SKM-1 (cell line): Measurements from ENCODE around the gene LHB.
A peak's percentile ranks its signal among the peaks of the same experiment; 100 is the strongest.

Experiments
- DNase-seq: peaks from one replicate; lab custom pipeline; 2025; ENCODE audit not compliant: unreplicated experiment; lab: John Stamatoyannopoulos, UW

LHB gene

DNA sequence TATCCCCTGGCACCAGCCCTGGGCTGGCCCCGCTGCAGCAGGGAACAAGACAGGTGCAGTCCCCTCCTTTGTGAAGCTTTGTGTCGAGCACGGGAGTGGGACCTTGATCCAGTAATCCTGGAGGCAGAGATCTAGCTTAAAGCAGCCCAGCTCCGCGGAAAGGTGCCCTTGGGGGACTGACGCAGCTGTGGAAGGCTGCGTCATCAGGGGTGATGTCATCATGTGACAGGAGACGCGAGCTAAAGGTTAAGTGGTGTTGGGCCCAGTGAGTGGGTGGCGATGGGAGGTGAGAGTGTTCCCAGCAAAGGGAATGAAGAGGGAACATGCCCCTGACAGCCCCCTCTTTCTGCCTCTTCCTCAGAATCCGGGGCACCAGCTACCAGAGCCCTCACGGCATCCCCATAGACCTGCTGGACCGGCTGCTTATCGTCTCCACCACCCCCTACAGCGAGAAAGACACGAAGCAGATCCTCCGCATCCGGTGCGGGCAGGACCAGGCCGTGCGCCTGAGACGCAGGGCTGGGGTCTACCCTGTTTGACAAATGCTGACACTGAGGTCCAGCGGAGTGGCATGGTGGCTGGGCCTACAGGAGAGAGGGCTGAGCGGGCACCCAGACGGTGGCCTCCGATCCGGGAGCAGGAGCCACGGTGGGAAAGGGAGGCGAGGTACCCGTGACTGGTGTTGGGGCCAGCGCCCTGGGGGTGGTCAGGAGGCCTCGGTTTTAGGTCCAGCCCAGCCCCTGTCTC is 2.6 kb downstream of the LHB start:
- DNase-seq, result no peak

DNA sequence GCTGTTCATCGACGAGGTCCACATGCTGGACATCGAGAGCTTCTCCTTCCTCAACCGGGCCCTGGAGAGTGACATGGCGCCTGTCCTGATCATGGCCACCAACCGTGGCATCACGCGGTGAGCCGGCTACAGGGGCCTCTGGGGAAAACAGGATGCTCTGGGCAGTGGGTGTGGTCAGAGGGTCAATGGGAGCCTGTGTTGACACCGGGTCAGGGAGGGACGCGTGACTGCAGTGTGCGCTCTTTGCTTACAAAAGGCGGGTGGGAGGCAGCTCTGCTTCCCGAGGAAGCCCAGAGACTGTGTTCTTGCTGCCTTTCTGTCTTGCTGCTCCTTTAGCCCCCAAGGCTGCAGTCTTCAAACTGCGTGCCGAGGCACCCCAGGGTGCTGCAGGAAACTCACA is 5.7 kb downstream of the LHB start:
- no peak for DNase-seq

DNA sequence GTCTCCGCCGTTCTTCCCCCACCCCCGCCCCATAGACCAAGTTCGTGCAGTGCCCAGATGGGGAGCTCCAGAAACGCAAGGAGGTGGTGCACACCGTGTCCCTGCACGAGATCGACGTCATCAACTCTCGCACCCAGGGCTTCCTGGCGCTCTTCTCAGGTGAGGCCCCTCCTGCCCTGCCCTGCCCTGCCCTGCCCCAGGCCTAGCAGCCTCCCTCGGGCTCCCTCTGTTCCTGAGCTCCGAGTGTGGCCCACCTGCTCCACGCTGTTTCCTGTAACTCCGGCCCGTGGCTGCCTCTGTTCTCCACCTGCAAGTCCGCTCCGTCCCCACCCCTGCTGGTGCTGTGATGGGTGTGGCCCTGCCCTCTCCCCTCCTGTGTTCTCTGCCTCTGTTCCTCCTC is 6.4 kb downstream of the LHB start:
- no peak for DNase-seq

DNA sequence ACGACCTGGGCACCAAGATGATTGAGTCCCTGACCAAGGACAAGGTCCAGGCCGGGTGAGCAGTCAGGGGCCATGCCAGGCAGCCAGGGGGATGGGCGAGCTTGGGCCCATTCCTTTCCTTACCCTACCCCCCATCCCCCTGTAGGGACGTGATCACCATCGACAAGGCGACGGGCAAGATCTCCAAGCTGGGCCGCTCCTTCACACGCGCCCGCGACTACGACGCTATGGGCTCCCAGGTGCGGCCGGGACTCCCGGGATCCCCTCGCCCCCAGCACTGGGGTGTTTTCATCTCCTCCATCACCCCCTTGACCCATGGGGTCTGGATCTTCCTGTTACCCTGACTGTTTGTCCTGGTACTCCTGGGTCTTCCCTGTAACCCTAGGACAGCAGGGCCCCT is 7.1 kb downstream of the LHB start:
- DNase-seq, result no peak

DNA sequence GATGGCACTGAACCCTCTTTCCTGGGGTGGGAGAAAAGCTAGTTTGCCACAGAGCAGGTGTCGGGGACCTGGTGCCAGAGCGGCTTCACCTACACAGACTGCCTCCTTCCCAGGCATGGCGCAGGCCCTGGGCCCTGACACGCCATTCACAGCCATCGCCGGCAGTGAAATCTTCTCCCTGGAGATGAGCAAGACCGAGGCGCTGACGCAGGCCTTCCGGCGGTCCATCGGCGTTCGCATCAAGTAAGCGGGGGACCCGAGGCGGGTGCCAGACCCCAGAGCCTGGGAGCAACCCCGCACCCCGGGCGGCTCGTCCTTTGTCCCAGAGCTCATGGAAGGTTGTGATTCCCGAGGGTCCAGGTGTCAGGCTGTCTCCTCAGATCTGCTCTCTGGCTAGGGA is 10.0 kb downstream of the LHB start:
- no peak for DNase-seq

DNA sequence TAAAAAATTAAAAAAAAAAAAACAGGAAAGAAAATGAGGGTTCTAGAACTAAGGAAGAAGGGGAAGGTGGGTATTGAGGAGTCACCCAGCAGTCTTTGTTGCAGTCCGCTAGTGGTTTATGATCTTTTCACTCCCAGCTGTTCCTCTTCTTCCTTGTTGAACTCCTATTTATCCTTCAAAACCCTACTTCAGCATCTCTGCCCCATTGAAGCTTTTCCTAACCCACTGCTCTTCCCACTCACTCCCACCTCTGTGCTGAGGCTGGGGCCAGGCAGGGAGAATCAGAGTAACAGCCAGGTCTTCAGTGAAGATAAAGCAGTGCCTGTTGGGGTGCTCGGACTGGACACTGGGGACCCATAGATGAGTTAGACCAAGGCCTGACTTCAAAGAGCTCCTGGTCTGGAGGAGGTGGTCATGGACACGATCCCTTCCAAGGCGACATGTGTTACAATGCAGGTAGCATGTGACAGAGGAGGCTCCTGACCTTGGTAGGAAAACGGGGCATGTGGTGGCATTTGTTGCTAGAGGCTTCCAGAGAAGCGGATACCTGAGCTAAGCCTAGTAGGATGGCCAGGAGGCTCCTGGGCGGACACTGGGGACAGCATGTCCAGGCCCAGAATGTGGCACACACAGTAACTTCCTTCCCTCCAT is 11.8 kb downstream of the LHB start:
- DNase-seq, result no peak

- no peak for DNase-seq
Observed at GRCh38 chr19:49004133-49004532, 12.8 kb downstream of the LHB start.

- DNase-seq, result no peak
Observed at GRCh38 chr19:48999481-49000325, 17.2 kb downstream of the LHB start.

DNA sequence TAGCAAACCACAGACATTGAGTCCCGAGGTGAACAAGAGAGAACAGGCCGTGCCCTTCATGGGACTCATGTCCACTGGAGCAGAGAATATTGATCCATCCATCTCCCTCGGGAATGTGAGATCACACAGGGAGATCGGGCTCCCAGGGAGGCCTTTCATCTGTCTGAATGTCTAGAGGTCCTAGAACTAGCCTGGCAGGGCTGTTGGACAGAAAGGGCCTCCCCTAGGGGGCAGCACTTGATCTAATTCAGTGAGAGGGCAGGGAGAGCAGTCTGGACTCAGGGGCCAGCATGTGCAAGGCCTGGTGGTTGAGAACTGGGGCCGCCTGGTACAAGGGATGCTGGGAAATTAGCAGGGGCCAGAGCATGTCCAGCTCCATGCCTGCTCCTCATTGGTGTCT is 18.9 kb downstream of the LHB start:
- DNase-seq, result no peak

DNA sequence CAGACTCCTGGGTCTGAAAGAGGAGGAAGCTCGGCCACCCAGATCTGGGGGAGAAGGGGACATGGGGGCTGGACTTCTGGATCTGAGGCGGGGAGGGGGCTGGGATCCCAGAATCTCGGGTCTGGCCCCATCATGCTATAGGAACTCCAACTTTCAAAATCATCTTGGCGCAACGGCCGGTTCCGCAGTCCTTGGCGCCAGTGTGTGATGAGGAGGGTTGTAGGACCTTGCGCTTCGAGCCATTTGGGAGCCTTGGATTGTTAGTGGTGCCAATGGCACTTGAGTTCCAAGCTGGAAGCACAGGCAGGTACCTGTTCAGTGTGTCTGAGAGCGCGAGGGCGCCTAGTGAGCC is 22.9 kb downstream of the LHB start:
- DNase-seq, result no peak

DNA sequence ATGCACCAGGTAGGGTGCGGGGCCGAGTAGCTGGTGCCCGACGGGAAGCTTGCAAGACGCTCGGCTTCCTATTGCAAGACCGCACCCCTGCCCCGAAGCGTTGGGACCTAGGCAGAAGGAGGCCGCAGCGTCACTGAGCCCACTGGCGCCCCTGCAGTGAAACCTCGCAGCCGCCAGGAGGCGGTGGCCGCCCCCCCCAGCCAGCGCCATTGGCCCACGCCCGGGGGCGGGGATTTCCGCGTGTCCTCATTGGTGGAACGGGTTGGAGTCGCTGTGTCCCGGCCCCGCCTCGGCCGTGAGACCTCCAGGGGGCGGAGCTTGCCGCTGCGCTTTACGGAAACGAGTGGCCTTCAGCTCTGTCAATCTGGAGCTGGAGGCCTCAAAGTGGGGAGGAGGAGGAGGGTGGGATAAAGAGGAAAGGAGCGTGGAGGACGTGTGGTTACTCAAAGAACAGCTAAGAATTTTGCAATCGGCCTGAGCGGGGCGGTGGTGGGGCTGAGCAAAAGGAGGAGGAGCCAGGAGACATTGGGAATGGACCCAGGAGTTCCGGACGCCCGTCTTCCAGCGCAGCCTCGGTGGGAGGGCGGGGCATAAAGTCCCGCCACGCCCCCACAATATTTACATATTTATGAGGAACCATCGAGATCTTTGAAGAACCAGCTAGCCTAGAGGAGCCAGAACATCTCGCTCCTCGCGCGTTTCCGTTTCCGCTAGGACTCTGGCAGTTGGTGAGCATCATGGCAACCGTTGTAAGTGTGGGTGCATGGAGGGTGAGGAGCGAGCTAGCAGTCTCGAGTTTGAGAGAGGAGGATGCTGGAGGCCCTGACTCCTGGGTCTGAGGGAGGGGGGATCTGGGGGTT is 23.5 kb downstream of the LHB start, which contains the start of the genes GYS1 and RUVBL2:
Gene GYS1 (minus strand): TSS at position 135 of the 860 bp plus-strand sequence. CDS start 197 bp downstream, outside the sequence.
Gene RUVBL2 (plus strand): TSS at position 713 of the 860 bp plus-strand sequence. CDS start 25 bp downstream, at position 738.
- DNase-seq, result peak; percentile 94

DNA sequence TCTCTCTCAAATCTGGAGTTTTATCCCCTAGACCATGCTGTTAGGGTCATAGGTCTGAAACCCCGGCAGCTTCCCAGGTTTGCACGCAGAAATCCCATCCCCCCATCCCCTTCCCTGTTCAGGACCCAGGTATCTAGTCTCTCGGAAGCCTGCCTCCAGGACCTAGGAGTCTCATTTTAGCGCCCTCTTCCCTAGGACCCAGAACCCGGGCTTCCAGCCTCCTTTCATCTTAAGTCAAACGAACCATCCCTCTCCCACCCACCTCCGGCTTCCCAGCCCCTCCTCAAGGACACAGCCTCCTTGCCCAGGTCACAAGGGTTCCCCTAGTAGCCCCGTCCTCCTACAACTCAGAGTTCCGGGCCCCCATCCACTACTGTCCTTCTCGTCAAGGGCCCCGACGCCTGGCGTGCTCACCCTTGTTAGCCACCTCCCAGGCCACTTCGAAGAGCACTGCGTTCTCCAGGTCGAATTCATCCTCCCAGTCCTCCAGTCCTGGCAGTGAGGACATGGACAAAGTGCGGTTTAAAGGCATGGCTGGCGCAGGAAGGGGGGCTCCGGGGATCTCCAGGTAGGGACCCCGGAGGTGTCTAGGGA is 24.2 kb downstream of the LHB start:
- DNase-seq, result no peak

DNA sequence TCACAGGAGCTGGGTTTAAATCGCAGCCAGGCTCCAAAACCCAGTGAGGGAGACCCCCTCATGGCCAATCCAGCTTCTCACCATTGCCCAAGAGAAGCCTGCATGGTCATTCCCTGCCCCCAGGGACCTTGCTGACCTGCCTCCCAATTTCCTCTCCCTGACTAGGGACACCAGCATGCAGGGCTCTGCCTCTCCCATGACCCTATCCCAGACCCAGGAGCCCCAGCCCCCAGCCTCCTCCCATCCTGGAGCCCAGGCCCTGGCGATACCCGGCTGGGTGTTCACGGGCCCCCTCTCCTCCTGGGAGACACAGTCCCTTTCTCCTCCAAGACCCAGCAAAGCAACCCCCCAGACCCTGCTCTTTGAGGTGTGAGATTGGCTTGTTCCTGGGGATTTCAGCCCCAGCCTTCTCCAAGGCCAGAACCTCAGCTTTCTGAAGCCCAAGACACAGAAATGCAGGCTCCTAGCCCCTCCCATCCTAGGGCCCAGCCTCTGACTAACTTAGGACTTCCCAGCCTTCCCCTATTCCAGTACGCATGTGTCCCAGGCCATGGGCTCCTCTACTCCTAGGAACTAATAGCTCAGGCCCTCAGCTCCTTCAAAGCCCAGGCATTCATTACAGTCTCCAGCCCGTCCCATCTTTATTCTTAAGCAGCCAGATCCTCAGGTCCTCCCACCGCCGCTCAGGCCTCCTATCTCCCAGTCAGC is 24.9 kb downstream of the LHB start:
- DNase-seq, result no peak

- no peak for DNase-seq
Observed at GRCh38 chr19:48991011-48991609, 25.8 kb downstream of the LHB start.

GRCh38 chr19:48990400-48990799 is 26.5 kb downstream of the LHB start:
- no peak for DNase-seq

DNA sequence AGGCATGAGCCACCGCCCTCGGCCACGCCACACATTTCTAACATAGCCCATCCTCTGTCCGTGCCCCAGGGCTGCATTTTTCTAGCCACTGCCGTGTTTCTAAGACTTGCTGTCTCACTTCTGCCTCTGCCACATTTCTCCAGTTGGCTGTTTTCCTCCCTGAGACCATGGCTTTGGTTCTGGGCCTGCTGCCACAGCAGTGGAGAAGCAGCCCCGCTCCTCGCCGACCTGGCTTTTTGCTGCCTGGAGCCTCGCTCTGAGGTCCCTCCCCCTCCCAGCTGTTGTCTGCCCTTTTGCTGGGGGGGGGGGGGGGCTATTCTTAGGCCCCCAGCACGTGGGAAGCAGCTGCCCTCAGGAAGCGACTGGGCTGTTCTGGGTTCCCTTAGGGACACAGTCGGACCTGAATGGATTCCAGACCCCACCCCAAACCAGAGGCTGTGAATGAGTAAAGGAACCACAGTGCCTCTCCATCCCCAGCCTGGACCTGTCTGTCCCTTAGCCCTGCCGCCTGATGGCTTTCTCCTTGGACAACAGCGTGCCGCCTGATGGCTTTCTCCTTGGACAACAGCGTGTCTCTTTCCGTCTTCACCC is 27.1 kb downstream of the LHB start:
- DNase-seq, result no peak

DNA sequence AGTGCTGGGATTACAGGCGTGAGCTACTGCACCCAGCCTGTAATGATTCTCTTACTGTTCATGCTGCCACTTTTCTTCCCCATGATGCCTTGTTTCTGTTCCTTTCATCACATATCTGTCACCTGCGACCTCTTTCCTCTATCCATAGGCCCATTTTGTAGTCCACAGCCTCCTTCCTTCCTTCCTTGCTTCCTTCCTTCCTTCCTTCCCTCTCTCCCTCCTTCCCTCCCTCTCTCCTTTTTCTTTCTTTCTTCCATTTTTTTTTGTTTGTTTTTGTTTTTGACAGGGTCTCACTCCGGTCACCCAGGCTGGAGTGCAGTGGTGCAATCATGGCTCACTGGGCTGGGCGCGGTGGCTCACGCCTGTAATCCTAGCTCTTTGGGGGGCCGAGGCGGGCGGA is 28.0 kb downstream of the LHB start:
- DNase-seq, result no peak

DNA sequence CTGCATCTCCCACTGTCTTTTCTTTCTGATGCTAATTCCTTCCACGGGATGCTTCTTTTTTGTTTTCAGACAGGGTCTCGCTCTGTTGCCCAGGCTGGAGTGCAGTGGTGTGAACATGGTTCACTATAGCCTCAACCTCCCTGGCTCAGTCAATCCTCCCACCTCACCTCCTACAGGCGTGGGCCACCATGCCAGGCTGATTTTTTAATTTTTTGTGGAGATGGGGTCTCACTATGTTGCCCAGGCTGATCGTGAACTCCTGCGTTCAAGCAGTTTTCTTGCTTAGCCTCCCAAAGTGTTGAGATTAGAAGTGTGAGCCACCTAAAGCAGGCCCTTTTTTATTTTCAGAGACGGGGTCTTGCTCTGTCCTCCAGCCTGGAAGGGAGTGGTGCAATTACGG is 28.6 kb downstream of the LHB start:
- no peak for DNase-seq

GRCh38 chr19:48987323-48987722 is 29.6 kb downstream of the LHB start:
- DNase-seq, result no peak
